ENCODE data around the gene TCEA2. TPM values are rescaled to one million over a fixed set of nuclear protein-coding genes. Genes with fewer than 3 reads are reported as not detected.

Gene TCEA2
- total and polyA plus RNA-seq, 2 of the 13 experiments (the other 11 are each of a cell fraction or from before 2014, with no cell fraction given), result 28.1 to 33.7 TPM

- TF ChIP-seq ZNF646 (CRISPR knock-in tag; IDR thresholded peaks at IDR 0.05) (no peak), ZSCAN5A (CRISPR knock-in tag; IDR thresholded peaks at IDR 0.05; ENCODE audit: borderline replicate concordance) (peak; percentile 87; the same call in 1 of the 2 replicates), ZNF775 (CRISPR knock-in tag; IDR thresholded peaks at IDR 0.05; ENCODE audit: borderline replicate concordance) (no peak), SKIL (CRISPR knock-in tag; IDR thresholded peaks at IDR 0.05; ENCODE audit: borderline replicate concordance) (peak; percentile 52; the same call in 1 of the 2 replicates), HDAC1 (CRISPR knock-in tag; IDR thresholded peaks at IDR 0.05) (no peak; the same call in 1 of the 2 replicates), ZSCAN29 (CRISPR knock-in tag; conservative IDR thresholded peaks at IDR 0.05) (no peak; the same call in 1 of the 2 replicates), ZEB1 (IDR thresholded peaks at IDR 0.05; ENCODE audit: insufficient replicate concordance, low read depth) (no peak), YEATS4 (CRISPR knock-in tag; IDR thresholded peaks at IDR 0.05; ENCODE audit: borderline replicate concordance) (peak; percentile 20), ZFY (CRISPR knock-in tag; IDR thresholded peaks at IDR 0.05) (peak; percentile 78), KLF9 (CRISPR knock-in tag; IDR thresholded peaks at IDR 0.05; ENCODE audit: low read depth) (no peak), ZKSCAN5 (CRISPR knock-in tag; IDR thresholded peaks at IDR 0.05) (0 out of 2 replicates have a peak, but pooled peaks have one; percentile 10), MTA1 (CRISPR knock-in tag; IDR thresholded peaks at IDR 0.05; ENCODE audit: borderline replicate concordance) (peak; percentile 79; the same call in 1 of the 2 replicates), KDM5B (CRISPR knock-in tag; IDR thresholded peaks at IDR 0.05; ENCODE audit: borderline replicate concordance) (peak; percentile 88), ZNF274 (CRISPR knock-in tag; IDR thresholded peaks at IDR 0.05) (peak; percentile 92), ZFP36L1 (CRISPR knock-in tag; IDR thresholded peaks at IDR 0.05) (no peak; the same call in 1 of the 2 replicates)
- TF ChIP-seq, protein P1, sequence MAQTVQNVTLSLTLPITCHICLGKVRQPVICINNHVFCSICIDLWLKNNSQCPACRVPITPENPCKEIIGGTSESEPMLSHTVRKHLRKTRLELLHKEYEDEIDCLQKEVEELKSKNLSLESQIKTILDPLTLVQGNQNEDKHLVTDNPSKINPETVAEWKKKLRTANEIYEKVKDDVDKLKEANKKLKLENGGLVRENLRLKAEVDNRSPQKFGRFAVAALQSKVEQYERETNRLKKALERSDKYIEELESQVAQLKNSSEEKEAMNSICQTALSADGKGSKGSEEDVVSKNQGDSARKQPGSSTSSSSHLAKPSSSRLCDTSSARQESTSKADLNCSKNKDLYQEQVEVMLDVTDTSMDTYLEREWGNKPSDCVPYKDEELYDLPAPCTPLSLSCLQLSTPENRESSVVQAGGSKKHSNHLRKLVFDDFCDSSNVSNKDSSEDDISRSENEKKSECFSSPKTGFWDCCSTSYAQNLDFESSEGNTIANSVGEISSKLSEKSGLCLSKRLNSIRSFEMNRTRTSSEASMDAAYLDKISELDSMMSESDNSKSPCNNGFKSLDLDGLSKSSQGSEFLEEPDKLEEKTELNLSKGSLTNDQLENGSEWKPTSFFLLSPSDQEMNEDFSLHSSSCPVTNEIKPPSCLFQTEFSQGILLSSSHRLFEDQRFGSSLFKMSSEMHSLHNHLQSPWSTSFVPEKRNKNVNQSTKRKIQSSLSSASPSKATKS (CRISPR knock-in tag; IDR thresholded peaks at IDR 0.05), result no peak
Measured at GRCh38 chr20:64056889-64057627, 5.9 kb upstream of the TCEA2 start (continued).
